ENCODE data around the gene RHBDF2.

The RHBDF2 gene

GRCh38 chr17:76422860-76423259, 78.4 kb downstream of the RHBDF2 start:
- H3K4me1 Mint-ChIP-seq (ENCODE audit: low read depth): peaks cover 22% of the 10 kb centered on the region
- no peak overlapping the region for H3K4me3 Mint-ChIP-seq
- H3K27me3 Mint-ChIP-seq: no peaks in the 10 kb centered on the region
- no peak overlapping the region for H3K27ac Mint-ChIP-seq
- H3K36me3 Mint-ChIP-seq: peaks cover 3% of the 10 kb centered on the region
- H3K9me3 Mint-ChIP-seq (ENCODE audit: low read depth): no peaks in the 10 kb centered on the region

- Mint-ChIP-seq H3K27ac (no peak overlapping the region), H3K9me3 (ENCODE audit: low read depth) (no peaks in the 10 kb centered on the region)
Observed at GRCh38 chr17:76422406-76422805, 78.8 kb downstream of the RHBDF2 start.

GRCh38 chr17:76421044-76421407, 80.2 kb downstream of the RHBDF2 start:
- Mint-ChIP-seq H3K27ac (no peak overlapping the region), H3K4me1 (ENCODE audit: low read depth) (peaks cover 19% of the 10 kb centered on the region), H3K9me3 (ENCODE audit: low read depth) (no peaks in the 10 kb centered on the region), H3K36me3 (peaks cover 3% of the 10 kb centered on the region), H3K27me3 (no peaks in the 10 kb centered on the region), H3K4me3 (no peak overlapping the region)

More at GRCh38 chr17:76422406-76422805, 78.8 kb downstream of the RHBDF2 start:
- peaks cover 26% of the 10 kb centered on the region for H3K4me1 Mint-ChIP-seq (ENCODE audit: low read depth)
- no peak overlapping the region for H3K4me3 Mint-ChIP-seq
- peaks cover 3% of the 10 kb centered on the region for H3K36me3 Mint-ChIP-seq
- H3K27me3 Mint-ChIP-seq: no peaks in the 10 kb centered on the region

All from activated naive CD8-positive, alpha-beta T cell (primary cell).